Calu3 (cell line): Measurements from ENCODE around the gene SELENOS. TPM values are rescaled to one million over a fixed set of nuclear protein-coding genes. Genes with fewer than 3 reads are reported as not detected.

Source experiments
- BruUV-seq: library from RNA; stranded (reverse); fragments of 400-500 nt; replicated peaks from 2 replicates; lab custom pipeline; 2021; lab: Mats Ljungman, UMichigan
- CTCF ChIA-PET: fragments of 300-600 bp; sonication (Branson Sonifier 250); formaldehyde crosslinking; loops from one replicate; lab custom pipeline; 2022; ENCODE audit warnings: antibody characterized with exemption; lab: Charles Lee
- DNase-seq: peaks from one replicate; pipeline ENCODE4 v3.0.0; 2022
- H3K27ac Mint-ChIP-seq: one replicate; pipeline ENCODE4 v1.8.0; 2022; ENCODE audit warnings: mixed read lengths; ENCODE audit not compliant: unreplicated experiment
- H3K27me3 Mint-ChIP-seq: one replicate; pipeline ENCODE4 v1.8.0; 2022; ENCODE audit warnings: mixed read lengths; ENCODE audit not compliant: unreplicated experiment
- H3K36me3 Mint-ChIP-seq: one replicate; pipeline ENCODE4 v1.8.0; 2022; ENCODE audit warnings: mild to moderate bottlenecking, moderate library complexity, mixed read lengths; ENCODE audit not compliant: insufficient read depth, unreplicated experiment
- H3K4me1 Mint-ChIP-seq: one replicate; pipeline ENCODE4 v1.8.0; 2022; ENCODE audit warnings: mild to moderate bottlenecking, low read depth, mixed read lengths; ENCODE audit not compliant: unreplicated experiment
- H3K4me3 Mint-ChIP-seq: one replicate; pipeline ENCODE4 v1.8.0; 2022; ENCODE audit warnings: mild to moderate bottlenecking, low read depth, moderate library complexity, mixed read lengths; ENCODE audit not compliant: unreplicated experiment
- H3K9me3 Mint-ChIP-seq: one replicate; pipeline ENCODE4 v1.8.0; 2022; ENCODE audit warnings: low read depth, mixed read lengths; ENCODE audit not compliant: unreplicated experiment
- intact Hi-C: fragments of 100-400 bp; cut with micrococcal nuclease; formaldehyde crosslinking; loops from one replicate; pipeline ENCODE4 v1.10.0; 2022; ENCODE audit not compliant: unreplicated experiment
- total RNA-seq: library from RNA; stranded (reverse); gene quantifications from 2 replicates; pipeline ENCODE4 v1.2.3, GENCODE V29; 2022
- TF ChIP-seq, protein P1 (sequence below): fragments of 200-600 bp; IDR thresholded peaks from one replicate; pipeline ENCODE4 v1.8.0; 2022; ENCODE audit warnings: antibody characterized with exemption; ENCODE audit not compliant: unreplicated experiment

SELENOS gene
- total RNA-seq, 1 experiment from 2014 or later, result 85.0 TPM

DNA sequence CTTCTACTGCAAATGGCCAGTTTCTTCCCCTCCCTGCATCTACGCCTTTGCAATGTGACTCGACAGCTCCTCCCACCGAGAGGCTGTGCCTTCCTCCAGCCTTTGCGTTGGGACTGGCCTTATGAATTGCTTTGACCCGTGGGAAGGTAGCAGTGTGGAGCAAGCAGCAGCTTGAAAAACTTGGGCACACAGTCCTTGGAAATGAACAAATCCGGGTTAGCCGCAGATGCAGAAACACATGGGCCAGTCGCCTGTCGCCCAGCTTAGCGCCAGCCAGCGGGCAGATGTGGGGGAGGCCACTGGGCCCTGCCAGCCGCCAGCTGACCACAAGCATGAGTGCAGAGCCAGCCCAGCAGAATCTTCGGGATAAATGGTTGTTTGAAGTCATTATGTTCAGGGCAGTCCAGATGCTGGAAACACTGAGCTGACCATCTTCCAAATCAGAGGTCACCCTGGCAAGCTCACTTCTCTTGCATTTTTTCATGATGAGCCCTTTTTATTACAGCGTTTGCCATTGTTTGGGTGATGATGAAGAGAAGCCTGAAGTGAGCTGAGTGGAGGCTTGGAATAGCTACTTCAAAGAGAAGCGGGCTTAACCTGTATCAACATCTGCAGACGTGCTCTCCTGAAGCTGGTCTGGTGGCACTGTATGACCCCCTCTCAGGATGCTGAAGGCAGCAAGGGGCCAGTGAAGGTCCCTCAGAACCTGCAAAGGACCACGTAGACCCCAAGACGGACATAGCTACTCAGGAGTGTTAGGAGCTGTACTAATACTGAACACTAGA is 9.8 kb downstream of the SELENOS start:
- TF ChIP-seq, protein P1, sequence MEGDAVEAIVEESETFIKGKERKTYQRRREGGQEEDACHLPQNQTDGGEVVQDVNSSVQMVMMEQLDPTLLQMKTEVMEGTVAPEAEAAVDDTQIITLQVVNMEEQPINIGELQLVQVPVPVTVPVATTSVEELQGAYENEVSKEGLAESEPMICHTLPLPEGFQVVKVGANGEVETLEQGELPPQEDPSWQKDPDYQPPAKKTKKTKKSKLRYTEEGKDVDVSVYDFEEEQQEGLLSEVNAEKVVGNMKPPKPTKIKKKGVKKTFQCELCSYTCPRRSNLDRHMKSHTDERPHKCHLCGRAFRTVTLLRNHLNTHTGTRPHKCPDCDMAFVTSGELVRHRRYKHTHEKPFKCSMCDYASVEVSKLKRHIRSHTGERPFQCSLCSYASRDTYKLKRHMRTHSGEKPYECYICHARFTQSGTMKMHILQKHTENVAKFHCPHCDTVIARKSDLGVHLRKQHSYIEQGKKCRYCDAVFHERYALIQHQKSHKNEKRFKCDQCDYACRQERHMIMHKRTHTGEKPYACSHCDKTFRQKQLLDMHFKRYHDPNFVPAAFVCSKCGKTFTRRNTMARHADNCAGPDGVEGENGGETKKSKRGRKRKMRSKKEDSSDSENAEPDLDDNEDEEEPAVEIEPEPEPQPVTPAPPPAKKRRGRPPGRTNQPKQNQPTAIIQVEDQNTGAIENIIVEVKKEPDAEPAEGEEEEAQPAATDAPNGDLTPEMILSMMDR, result no peak
- CTCF ChIA-PET, result no interaction called here
- DNase-seq, result no peak
- no peak overlapping the region for H3K4me3 Mint-ChIP-seq
- peaks cover 51% of the 10 kb centered on the region for H3K36me3 Mint-ChIP-seq
- intact Hi-C loops, result no loop called here
- H3K9me3 Mint-ChIP-seq, result no peaks in the 10 kb centered on the region
- no peaks in the 10 kb centered on the region for H3K4me1 Mint-ChIP-seq
- peaks cover 5% of the 10 kb centered on the region for H3K27me3 Mint-ChIP-seq
- no TSS peak for BruUV-seq
- H3K27ac Mint-ChIP-seq, result peak overlapping the region; percentile 33

DNA sequence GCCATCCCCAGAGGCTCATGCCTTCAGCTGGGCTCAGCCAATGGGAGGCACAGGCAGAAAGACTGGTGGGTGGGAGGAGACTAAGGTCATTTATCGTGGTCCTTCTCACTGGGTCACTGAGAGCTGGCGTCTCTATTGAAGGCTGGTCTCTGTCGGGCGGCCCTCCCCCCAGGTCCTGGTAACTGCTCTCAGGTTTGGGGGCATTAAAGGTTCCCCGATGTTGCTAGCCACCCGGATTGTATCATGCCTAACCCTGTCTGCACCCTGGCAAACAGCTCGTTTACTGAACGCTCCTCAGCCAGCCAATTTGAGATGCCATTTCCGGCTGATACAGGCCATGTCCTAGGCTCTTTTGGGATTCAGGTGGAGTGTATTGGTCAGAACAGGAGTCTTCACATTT is 10.5 kb downstream of the SELENOS start:
- H3K36me3 Mint-ChIP-seq, result peaks cover 45% of the 10 kb centered on the region
- H3K9me3 Mint-ChIP-seq, result no peaks in the 10 kb centered on the region
- CTCF ChIA-PET, result no interaction called here
- no TSS peak for BruUV-seq
- intact Hi-C loops, result no loop called here
- no peak overlapping the region for H3K4me3 Mint-ChIP-seq
- H3K4me1 Mint-ChIP-seq, result no peaks in the 10 kb centered on the region
- no peak for DNase-seq
- no peak overlapping the region for H3K27ac Mint-ChIP-seq
- TF ChIP-seq, protein P1, result no peak
- H3K27me3 Mint-ChIP-seq, result peaks cover 12% of the 10 kb centered on the region

DNA sequence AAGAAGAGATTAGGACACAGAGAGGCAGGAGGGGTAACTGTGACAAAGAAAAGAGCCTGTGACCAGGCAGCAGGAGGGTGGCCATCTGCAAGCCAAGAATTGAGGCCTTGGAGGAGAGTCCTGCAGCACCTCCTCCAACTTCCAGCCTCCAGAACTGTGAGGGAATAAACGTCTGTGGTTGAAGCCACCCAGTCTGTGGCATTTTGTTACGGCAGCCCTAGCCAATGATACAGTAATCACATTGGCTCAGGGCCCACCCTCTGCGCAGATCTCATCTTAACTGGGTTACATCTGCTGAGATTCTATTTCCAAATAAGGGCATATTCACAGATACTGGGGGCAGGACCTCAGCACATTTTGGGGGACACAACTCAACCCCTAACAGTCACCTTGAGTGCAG is 11.3 kb downstream of the SELENOS start:
- Mint-ChIP-seq H3K4me1 (no peaks in the 10 kb centered on the region), H3K4me3 (no peak overlapping the region), H3K9me3 (no peaks in the 10 kb centered on the region), H3K27me3 (peaks cover 15% of the 10 kb centered on the region), H3K36me3 (peaks cover 41% of the 10 kb centered on the region), H3K27ac (no peak overlapping the region)
- TF ChIP-seq, protein P1, result no peak
- DNase-seq, result no peak
- CTCF ChIA-PET, result no interaction called here
- intact Hi-C loops, result no loop called here
- BruUV-seq, result no TSS peak

DNA sequence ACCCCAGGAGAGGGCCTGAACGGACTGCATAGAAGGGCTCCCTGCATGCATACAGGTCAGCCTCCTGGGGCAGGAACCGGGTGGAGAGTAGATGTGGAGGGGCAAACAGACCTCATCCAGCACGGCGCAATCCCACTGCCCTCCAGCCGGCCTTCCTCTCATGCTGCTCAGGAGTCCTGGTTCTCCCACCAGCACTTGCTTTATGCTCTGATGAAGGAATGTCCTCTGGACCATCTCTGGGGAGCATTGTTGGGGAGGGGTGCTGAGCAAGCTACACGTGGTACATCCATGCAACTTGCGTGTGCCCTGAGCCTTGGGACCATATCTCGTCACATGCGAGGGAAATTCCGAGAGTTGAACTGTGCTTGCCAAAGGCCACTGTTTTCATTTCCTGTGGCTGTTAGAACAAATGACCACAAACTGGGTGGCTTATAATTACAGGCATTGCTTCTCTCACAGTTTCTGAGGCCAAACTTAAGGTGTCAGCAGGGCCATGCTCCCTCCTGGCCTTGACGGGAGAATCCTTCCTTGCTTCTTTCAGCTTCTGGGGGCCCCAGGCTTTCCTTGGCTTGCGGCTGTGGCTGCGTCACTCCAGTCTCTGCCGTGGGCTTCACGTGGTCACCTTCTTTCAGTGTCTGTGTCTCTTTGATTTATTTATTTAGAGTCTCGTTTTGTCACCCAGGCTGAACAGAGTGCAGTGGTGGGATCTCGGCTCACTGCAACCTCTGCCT is 12.2 kb downstream of the SELENOS start:
- Mint-ChIP-seq H3K4me3 (no peak overlapping the region), H3K4me1 (no peaks in the 10 kb centered on the region), H3K27ac (no peak overlapping the region), H3K36me3 (peaks cover 39% of the 10 kb centered on the region), H3K27me3 (peaks cover 20% of the 10 kb centered on the region), H3K9me3 (no peaks in the 10 kb centered on the region)
- TF ChIP-seq, protein P1, result no peak
- no peak for DNase-seq
- CTCF ChIA-PET, result no interaction called here
- BruUV-seq, result no TSS peak
- intact Hi-C loops, result no loop called here
